ENCODE data around the gene CARS1. TPM values are rescaled to one million over a fixed set of nuclear protein-coding genes. Genes with fewer than 3 reads are reported as not detected.

Gene CARS1
- total RNA-seq, 1 experiment from 2014 or later: 57.2 TPM

- no peaks in the 10 kb centered on the region for H3K9me3 ChIP-seq
- no peak overlapping the region for H3K4me3 ChIP-seq
- H3K36me3 ChIP-seq: peaks cover 37% of the 10 kb centered on the region
- H3K27me3 ChIP-seq: no peaks in the 10 kb centered on the region
- no peak for DNase-seq
These were observed 6.6 kb downstream of the CARS1 start for GRCh38 chr11:3050386-3051195.

- Histone ChIP-seq H3K9me3 (no peaks in the 10 kb centered on the region), H3K27me3 (no peaks in the 10 kb centered on the region), H3K36me3 (peaks cover 38% of the 10 kb centered on the region), H3K4me3 (no peak overlapping the region)
- peak; percentile 93 for DNase-seq
These were observed 7.6 kb downstream of the CARS1 start for GRCh38 chr11:3049430-3050243.

GRCh38 chr11:3047637-3048036 is 9.6 kb downstream of the CARS1 start:
- Histone ChIP-seq H3K36me3 (peaks cover 29% of the 10 kb centered on the region), H3K4me3 (no peak overlapping the region), H3K27me3 (no peaks in the 10 kb centered on the region), H3K9me3 (no peaks in the 10 kb centered on the region)
- DNase-seq: no peak

GRCh38 chr11:3046641-3047040 is 10.6 kb downstream of the CARS1 start:
- no peaks in the 10 kb centered on the region for H3K9me3 ChIP-seq
- DNase-seq: no peak
- no peaks in the 10 kb centered on the region for H3K27me3 ChIP-seq
- H3K4me3 ChIP-seq: no peak overlapping the region
- peaks cover 29% of the 10 kb centered on the region for H3K36me3 ChIP-seq

GRCh38 chr11:3046190-3046589 is 11.0 kb downstream of the CARS1 start:
- DNase-seq: no peak
- Histone ChIP-seq H3K4me3 (no peak overlapping the region), H3K36me3 (peaks cover 31% of the 10 kb centered on the region), H3K9me3 (no peaks in the 10 kb centered on the region), H3K27me3 (no peaks in the 10 kb centered on the region)

- no peak for DNase-seq
- Histone ChIP-seq H3K36me3 (peaks cover 44% of the 10 kb centered on the region), H3K27me3 (no peaks in the 10 kb centered on the region), H3K4me3 (no peak overlapping the region), H3K9me3 (no peaks in the 10 kb centered on the region)
These were observed 12.3 kb downstream of the CARS1 start for GRCh38 chr11:3044915-3045314.

- Histone ChIP-seq H3K27me3 (no peaks in the 10 kb centered on the region), H3K9me3 (no peaks in the 10 kb centered on the region), H3K36me3 (peaks cover 47% of the 10 kb centered on the region), H3K4me3 (no peak overlapping the region)
- DNase-seq: peak; percentile 65
These were observed 13.2 kb downstream of the CARS1 start for GRCh38 chr11:3044004-3044403.

- Histone ChIP-seq H3K4me3 (no peak overlapping the region), H3K36me3 (peaks cover 53% of the 10 kb centered on the region), H3K9me3 (no peaks in the 10 kb centered on the region), H3K27me3 (no peaks in the 10 kb centered on the region)
- peak; percentile 96 for DNase-seq
These were observed 13.8 kb downstream of the CARS1 start for GRCh38 chr11:3043315-3043871.

- Histone ChIP-seq H3K36me3 (peaks cover 58% of the 10 kb centered on the region), H3K9me3 (no peaks in the 10 kb centered on the region), H3K27me3 (no peaks in the 10 kb centered on the region), H3K4me3 (no peak overlapping the region)
- peak; percentile 69 for DNase-seq
These were observed 14.5 kb downstream of the CARS1 start for GRCh38 chr11:3042496-3043314.

GRCh38 chr11:3041699-3042441 is 15.4 kb downstream of the CARS1 start:
- Histone ChIP-seq H3K4me3 (no peak overlapping the region), H3K36me3 (peaks cover 65% of the 10 kb centered on the region), H3K9me3 (no peaks in the 10 kb centered on the region), H3K27me3 (no peaks in the 10 kb centered on the region)
- peak; percentile 72 for DNase-seq

GRCh38 chr11:3040881-3041280 is 16.3 kb downstream of the CARS1 start:
- no peak for DNase-seq
- H3K27me3 ChIP-seq: no peaks in the 10 kb centered on the region
- H3K36me3 ChIP-seq: peaks cover 64% of the 10 kb centered on the region
- H3K9me3 ChIP-seq: no peaks in the 10 kb centered on the region
- no peak overlapping the region for H3K4me3 ChIP-seq

GRCh38 chr11:3037945-3038271 is 19.3 kb downstream of the CARS1 start:
- H3K27me3 ChIP-seq: no peaks in the 10 kb centered on the region
- no peak for DNase-seq
- H3K4me3 ChIP-seq: no peak overlapping the region
- H3K9me3 ChIP-seq: no peaks in the 10 kb centered on the region
- peaks cover 68% of the 10 kb centered on the region for H3K36me3 ChIP-seq

- H3K9me3 ChIP-seq: no peaks in the 10 kb centered on the region
- H3K27me3 ChIP-seq: no peaks in the 10 kb centered on the region
- H3K36me3 ChIP-seq: peaks cover 70% of the 10 kb centered on the region
- DNase-seq: peak; percentile 49
- no peak overlapping the region for H3K4me3 ChIP-seq
These were observed 19.9 kb downstream of the CARS1 start for GRCh38 chr11:3037040-3037944.

- no peaks in the 10 kb centered on the region for H3K27me3 ChIP-seq
- no peaks in the 10 kb centered on the region for H3K9me3 ChIP-seq
- H3K36me3 ChIP-seq: peaks cover 61% of the 10 kb centered on the region
- DNase-seq: no peak
- no peak overlapping the region for H3K4me3 ChIP-seq
These were observed 20.8 kb downstream of the CARS1 start for GRCh38 chr11:3036419-3036818.

- Histone ChIP-seq H3K36me3 (peaks cover 58% of the 10 kb centered on the region), H3K9me3 (no peaks in the 10 kb centered on the region), H3K27me3 (no peaks in the 10 kb centered on the region), H3K4me3 (no peak overlapping the region)
- DNase-seq: no peak
These were observed 21.9 kb downstream of the CARS1 start for GRCh38 chr11:3035333-3035732.
